KG1 (cell line): ENCODE data around the gene ABHD10.
A peak's percentile ranks its signal among the peaks of the same experiment; 100 is the strongest.

Experiments
- DNase-seq: peaks from one replicate; lab custom pipeline; 2025; lab: John Stamatoyannopoulos, UW

The ABHD10 gene

GRCh38 chr3:111978583-111979433, at the start of gene ABHD10:
TSS of gene ABHD10 (plus strand) at chr3:111979026. CDS start at chr3:111979062, 36 bp downstream.
- peak; percentile 94 for DNase-seq

- DNase-seq: no peak
Measured at GRCh38 chr3:111929484-111929883, 49.3 kb upstream of the ABHD10 start.

- DNase-seq: no peak
Measured at GRCh38 chr3:111932946-111933345, 45.9 kb upstream of the ABHD10 start.

GRCh38 chr3:111936191-111936841, 42.5 kb upstream of the ABHD10 start:
- no peak for DNase-seq

- no peak for DNase-seq
Measured at GRCh38 chr3:111936967-111937366, 41.9 kb upstream of the ABHD10 start.

DNA sequence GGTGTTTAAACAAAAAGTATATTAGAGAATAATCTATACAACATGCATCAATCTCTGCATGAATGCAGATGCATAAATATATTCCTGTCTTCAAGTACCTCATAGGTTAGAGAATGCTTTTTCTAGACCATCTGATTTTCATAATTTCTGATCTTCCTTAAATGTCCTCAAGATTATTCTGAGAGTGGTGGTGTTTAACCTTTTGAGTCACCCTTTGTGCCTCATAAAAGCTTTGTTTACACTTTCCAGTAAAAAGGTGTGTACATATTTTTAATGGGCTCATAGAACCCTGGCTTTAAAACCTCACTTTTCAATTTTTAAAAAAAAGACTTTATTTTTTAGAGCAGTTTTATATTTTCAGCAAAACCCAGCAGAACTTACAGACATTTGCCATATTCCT, 41.0 kb upstream of the ABHD10 start:
- DNase-seq: no peak

- no peak for DNase-seq
Measured at GRCh38 chr3:111939873-111940272, 39.0 kb upstream of the ABHD10 start.

- no peak for DNase-seq
Measured at GRCh38 chr3:111943533-111943932, 35.3 kb upstream of the ABHD10 start.

- DNase-seq: no peak
Measured at GRCh38 chr3:111944372-111944771, 34.5 kb upstream of the ABHD10 start.

DNA sequence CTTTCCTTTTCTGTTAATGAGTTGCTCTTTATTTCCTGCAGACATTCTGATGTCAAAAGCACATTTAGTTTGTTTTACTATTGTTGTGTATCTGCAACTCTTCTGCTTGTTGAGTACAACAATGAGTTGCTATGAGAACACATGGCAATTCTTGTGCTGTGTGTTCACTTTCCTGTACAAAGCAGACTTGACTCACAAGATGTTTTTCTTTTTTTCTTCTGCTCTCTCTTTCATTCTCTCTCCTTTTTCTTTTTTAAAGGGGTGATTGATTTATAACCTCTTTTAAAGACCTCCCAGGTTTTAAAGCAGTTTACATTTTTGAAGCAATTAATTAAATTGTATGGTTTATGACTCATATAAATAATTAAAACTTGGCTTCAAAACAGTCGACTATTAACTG, 31.6 kb upstream of the ABHD10 start:
- DNase-seq: no peak

GRCh38 chr3:111948786-111949185, 30.0 kb upstream of the ABHD10 start:
- no peak for DNase-seq

GRCh38 chr3:111949712-111950111, 29.1 kb upstream of the ABHD10 start:
- DNase-seq: no peak

GRCh38 chr3:111951032-111951431, 27.8 kb upstream of the ABHD10 start:
- DNase-seq: no peak

DNA sequence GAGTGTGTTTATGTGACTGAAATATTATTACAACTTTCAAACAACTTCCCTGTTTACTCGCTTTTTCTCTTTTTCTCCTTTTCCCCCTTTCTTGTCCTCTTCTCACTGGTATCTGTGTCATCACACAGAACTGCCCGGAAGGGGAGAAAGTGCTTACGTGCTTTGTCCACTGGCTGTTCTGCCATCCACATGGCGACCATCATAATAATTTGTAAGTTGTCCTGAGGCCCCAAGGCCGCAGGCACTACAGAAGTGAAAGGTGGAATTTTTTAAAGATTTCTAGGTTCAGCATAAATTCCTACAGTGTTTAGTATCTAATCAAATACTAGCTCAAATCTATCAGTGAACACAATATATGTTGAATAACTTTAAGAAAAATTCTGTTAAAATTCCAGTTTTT, 26.7 kb upstream of the ABHD10 start:
- no peak for DNase-seq

- DNase-seq: no peak
Measured at GRCh38 chr3:111952866-111953450, 25.9 kb upstream of the ABHD10 start.

DNA sequence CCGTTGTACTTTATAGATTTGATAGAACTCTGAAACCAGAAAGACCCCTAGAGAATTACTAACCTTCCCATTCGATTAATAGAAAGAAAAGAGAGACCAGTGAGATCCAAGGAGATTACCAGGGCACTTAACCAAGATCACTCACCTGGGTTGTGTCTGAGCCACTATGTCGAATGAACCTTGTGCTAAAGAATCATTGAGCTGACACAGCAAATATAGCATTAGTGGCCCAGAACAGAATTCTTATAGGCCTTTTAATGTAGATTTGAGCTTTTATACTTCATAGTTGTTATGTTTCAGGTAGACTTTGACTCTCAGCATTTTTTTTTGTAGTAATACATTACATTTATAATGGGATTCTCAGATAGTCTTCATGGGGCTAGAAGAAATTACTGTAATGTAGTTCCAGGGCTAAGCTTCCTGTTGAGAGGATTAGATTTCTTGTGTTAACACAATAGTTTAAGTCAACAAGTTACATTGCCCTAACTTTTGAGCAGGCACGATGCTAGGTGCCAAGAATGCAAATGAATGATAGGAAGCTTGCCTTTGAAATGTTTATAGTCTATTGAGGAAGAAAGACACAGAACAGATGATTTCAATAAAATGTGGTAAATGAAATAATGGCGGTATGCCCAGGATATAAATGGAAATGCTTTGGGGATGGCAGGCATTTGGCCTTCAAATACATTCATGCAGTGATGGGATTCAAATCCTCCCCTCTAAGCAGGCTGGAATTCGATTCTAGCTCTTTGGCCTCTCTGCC, 24.4 kb upstream of the ABHD10 start:
- DNase-seq: no peak

DNA sequence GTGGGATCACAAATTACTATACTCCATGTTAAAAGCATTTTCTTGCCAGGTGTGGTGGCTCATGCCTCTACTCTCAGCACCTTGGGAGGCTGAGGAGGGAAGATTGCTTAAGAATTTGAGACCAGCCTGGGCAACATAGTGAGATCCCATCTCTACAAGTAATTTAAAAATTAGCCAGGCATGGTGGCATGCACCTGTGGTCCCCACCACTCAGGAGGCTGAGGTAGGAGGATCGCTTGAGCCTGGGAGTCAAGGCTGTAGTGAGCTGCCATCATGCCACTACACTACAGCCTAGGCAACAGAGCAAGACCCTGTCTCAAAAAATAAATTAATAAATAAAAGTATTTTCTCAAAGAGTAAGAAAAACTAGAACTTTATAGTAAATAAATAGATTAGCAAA, 22.9 kb upstream of the ABHD10 start:
- DNase-seq: no peak

GRCh38 chr3:111956449-111956848, 22.4 kb upstream of the ABHD10 start:
- DNase-seq: no peak

DNA sequence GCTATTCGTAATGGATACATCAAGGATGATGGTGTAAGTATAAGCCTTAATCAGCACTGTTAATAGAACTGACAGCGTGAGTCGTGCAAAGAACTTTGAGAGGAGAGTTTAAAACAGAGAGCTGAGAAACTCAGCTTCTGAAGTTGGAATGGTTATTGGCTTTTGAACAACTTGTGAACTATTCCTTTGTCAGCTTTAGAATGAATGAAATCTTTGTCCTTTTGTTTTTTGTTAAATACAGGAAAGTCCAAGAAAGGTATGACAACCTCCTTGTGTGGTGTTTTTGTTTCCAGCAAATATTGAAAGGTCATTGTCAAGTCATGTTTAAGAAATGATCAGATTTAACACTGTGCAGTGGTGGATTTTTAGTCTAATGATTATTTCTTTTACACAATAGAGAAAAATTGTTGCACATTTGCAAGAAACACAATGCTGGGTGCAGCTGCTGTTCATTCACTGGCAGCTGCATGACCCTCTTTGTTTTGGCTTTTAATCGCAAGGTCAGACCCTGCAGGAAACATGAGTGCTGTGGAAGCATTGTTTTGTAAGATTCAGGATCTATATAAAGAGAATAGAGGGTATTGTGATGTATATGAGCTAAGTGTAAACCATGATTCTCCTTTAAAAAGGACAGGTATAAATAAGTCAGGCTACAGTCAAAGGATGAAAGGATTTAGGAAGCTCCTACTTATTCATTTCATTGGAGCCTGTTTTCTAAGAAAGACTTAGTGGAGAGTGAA, 21.7 kb upstream of the ABHD10 start:
- no peak for DNase-seq

DNA sequence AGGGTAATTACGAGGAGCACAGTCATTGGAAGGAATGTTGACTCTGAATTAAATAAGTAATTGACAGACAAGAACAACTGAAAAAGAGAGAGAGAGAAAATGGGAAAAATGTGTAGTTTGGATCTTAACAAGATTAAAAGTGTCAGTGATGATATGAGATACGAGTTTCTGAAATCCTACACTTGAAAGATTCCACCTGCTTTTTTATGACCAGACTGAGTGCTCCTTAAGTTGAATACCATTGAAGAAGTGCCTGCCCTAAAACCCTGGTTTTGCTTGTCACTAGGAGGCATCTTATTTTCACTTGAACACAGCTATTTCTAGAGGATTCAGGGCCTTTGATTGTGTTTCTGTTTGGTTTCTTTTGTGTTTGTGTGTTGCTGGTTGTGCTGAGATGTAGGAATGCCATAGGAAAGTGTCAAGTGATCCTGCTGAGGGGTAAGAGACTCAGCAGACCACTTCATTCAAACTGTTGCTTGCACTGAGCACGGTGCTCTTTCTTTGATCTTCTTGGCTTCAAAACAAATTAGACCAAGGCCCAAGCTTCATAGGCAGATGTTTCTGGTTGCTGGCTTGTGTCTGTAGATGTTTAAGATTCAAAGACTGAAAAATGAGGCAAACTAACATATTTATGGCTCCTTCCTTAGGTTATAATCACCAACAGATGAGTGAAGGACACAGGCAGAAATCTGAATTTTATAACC, 17.2 kb upstream of the ABHD10 start:
- DNase-seq: no peak

GRCh38 chr3:111963424-111963823, 15.4 kb upstream of the ABHD10 start:
- no peak for DNase-seq
